ENCODE measurements around the gene ADAMTS7.
"Not testable (repeated sequence)": the region's sequence is repeated elsewhere in the genome, so short reads cannot be mapped to it uniquely, and the experiment has no call there.

Gene ADAMTS7

DNA sequence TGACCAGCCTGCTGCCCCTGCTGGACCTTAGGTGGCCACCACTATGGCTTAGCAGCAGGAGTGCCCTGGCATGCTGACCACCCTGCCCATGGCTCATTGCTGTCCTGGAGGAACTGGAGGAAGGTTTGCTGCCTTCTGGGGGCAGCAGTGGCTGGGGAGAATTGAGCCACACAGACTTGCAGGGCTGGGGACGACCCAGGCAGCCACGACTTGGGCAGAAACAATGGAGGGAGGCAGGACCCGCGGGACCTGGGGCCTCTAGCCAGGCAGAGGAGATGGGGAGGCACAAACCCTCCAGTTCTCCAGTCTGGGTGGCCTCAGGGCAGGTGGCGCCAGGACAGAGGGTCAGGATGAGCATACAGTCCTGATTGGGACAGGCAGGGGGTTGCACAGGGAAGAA, 32.8 kb downstream of the ADAMTS7 start:
- ChIA-PET POLR2A (no interaction called here), CTCF (no interaction called here)
- TF ChIP-seq, protein P1, sequence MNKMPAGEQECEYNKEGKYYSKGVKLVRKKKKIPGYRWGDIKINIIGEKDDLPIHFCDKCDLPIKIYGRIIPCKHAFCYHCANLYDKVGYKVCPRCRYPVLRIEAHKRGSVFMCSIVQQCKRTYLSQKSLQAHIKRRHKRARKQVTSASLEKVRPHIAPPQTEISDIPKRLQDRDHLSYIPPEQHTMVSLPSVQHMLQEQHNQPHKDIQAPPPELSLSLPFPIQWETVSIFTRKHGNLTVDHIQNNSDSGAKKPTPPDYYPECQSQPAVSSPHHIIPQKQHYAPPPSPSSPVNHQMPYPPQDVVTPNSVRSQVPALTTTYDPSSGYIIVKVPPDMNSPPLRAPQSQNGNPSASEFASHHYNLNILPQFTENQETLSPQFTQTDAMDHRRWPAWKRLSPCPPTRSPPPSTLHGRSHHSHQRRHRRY (tag by site-specific recombination; IDR thresholded peaks at IDR 0.05): no peak
- Histone ChIP-seq H3K4me1 (ENCODE audit: control insufficient read depth, insufficient read depth, low read length) (no peaks in the 10 kb centered on the region), H3K9me3 (ENCODE audit: control insufficient read depth, insufficient read depth, low read depth, low read length) (no peaks in the 10 kb centered on the region), H3K36me3 (ENCODE audit: control insufficient read depth in 2 of 2, insufficient read depth in 1 of 2, low read length in 2 of 2) (no peaks in the 10 kb centered on the region), H3K4me3 (ENCODE audit: low read depth, low read length) (no peak overlapping the region), H3K27ac (ENCODE audit: extremely low read depth, low read depth, low read length) (no peak overlapping the region)

DNA sequence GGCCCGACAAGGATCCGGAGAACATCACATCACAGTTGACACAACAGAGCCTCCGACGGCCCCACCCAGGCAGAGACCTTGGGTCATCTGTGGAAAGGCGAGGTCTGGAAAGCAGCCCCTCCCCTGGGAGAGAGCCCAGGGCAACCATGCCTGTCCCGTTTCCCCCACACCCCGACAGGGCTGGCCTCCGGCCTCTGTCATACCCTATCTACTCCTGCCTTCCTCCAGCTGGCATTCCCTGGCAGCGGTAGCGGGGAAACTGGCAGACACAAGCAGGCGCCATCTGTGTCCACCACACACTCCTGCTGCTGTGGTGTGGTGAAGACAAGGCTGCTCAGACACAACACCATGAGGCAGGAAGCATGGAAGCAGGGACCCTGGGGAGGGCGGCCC, 33.3 kb downstream of the ADAMTS7 start:
- H3K4me3 ChIP-seq (ENCODE audit: low read depth, low read length); H3K36me3 ChIP-seq (ENCODE audit: control insufficient read depth in 2 of 2, insufficient read depth in 1 of 2, low read length in 2 of 2); H3K9me3 ChIP-seq (ENCODE audit: control insufficient read depth, insufficient read depth, low read depth, low read length); H3K4me1 ChIP-seq (ENCODE audit: control insufficient read depth, insufficient read depth, low read length); CTCF ChIA-PET; H3K27ac ChIP-seq (ENCODE audit: extremely low read depth, low read depth, low read length); POLR2A ChIA-PET: not testable (repeated sequence)

DNA sequence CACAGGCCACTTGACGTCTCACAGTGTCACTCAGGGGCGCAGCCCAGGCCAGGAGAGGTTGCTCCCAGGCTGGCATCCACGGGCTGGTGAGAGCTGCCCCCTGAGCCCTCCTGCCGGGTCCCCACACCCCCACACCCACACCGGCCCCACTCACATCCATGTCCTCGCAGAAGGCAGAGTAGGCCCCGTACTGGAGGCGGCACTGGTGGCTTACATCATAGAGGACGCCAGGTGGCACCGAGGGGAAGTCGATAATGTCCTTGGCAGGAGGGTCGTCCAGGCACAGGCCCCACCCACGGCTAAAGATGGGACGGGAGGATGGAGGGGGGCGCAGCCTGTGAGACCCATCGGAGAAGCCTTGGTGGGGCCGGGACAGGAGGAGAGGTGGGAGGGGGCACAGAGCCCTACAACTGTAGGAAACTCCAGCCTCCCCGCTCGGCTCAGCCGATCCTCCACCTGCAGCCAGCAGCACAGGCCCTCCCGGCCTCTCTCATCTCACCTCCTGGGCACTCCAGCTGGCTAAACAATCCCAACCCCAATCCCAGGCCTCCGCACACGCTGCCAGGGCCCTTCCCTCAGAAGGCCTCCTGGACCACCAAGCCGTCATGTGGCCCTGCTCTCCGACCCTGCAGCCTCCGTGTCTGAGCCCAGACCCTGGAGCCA, 33.8 kb downstream of the ADAMTS7 start:
- TF ChIP-seq ZFHX2 (tag by site-specific recombination; conservative IDR thresholded peaks at IDR 0.05): 0 out of 2 replicates have a peak, but pooled peaks have one; percentile 21
- H3K27ac ChIP-seq (ENCODE audit: extremely low read depth, low read depth, low read length); POLR2A ChIA-PET; CTCF ChIA-PET; H3K4me1 ChIP-seq (ENCODE audit: control insufficient read depth, insufficient read depth, low read length); H3K9me3 ChIP-seq (ENCODE audit: control insufficient read depth, insufficient read depth, low read depth, low read length); H3K4me3 ChIP-seq (ENCODE audit: low read depth, low read length); H3K36me3 ChIP-seq (ENCODE audit: control insufficient read depth in 2 of 2, insufficient read depth in 1 of 2, low read length in 2 of 2): not testable (repeated sequence)

DNA sequence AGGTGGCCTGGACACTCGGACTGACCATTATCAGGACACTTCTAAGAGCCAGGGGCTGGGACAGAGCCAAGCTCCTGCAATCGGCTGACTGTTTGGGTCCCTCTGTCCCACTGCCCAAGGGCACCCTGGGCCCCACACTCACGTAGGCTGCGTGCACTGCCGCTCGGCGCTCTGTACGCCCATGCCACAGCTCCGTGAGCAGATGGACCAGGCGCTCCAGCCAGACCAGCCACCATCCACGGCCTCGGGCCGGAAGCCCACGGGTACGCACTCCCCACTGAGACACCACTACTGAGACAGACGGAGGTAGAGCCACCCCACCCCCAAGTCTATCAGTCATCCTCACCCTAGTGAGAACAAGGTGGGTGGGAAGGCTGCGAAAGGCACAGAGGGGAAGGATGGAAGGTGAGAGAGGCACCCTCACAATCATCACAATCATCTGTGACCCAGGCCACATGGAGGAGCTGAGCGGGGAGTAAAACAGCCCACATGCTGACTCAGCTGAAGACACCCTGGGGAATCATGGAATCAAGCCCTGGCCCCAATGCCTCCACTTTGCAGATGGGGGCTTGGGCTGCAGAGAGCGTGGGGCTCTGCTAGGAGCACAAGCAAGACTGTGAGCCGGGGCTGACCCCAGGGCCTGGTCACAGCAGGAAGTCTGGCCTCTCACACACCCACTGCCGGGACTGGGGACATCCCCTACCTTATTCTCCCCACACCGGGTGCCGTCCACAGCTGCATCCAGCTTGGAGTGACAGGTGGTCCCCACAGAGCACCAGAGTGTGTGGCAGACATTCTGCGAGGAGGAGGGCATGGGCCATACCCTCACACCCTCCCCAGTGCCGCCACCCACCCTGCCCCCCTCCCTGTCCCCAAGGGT, 35.0 kb downstream of the ADAMTS7 start:
- TF ChIP-seq ZIC2 (tag by site-specific recombination; IDR thresholded peaks at IDR 0.05): 0 out of 2 replicates have a peak, but pooled peaks have one; percentile 19
- TF ChIP-seq ZFHX2 (tag by site-specific recombination; conservative IDR thresholded peaks at IDR 0.05): 0 out of 2 replicates have a peak, but pooled peaks have one; percentile 15
- TF ChIP-seq EGR2 (tag by site-specific recombination; IDR thresholded peaks at IDR 0.05; ENCODE audit: low read depth): peak; percentile 45; the same call in 1 of the 2 replicates
- TF ChIP-seq GLIS2 (tag by site-specific recombination; IDR thresholded peaks at IDR 0.05): 0 out of 2 replicates have a peak, but pooled peaks have one; percentile 9
- POLR2A ChIA-PET: not testable (repeated sequence)

DNA sequence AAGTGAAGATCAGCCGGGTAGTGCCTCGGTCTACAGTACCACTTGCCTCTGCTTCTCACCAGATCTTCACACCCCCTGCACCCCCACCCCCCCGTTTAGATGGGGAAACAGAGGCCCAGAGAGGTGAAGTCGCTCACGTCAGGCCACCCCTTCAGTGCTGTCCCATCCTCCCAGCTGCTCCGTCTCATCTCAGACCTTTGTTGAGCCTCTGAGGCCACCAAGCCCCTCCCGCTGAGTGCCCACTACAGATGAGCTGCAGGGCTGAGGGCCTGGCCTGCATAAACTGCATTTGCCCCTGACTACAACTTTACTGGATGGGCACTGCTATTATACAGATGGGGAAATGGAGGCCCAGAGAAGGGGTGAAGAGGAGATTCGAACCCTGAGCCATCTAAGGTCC, 35.8 kb downstream of the ADAMTS7 start:
- Histone ChIP-seq H3K27ac (ENCODE audit: extremely low read depth, low read depth, low read length) (no peak overlapping the region), H3K9me3 (ENCODE audit: control insufficient read depth, insufficient read depth, low read depth, low read length) (no peaks in the 10 kb centered on the region), H3K4me1 (ENCODE audit: control insufficient read depth, insufficient read depth, low read length) (no peaks in the 10 kb centered on the region), H3K4me3 (ENCODE audit: low read depth, low read length) (no peak overlapping the region), H3K36me3 (ENCODE audit: control insufficient read depth in 2 of 2, insufficient read depth in 1 of 2, low read length in 2 of 2) (no peaks in the 10 kb centered on the region)
- CTCF ChIA-PET: interaction anchor here (0.6 kb wide), 1 partner anchor 535 kb away, joined by 3 read pairs; no protein-coding TSS in a partner anchor
- POLR2A ChIA-PET: no interaction called here
- TF ChIP-seq ZNF37A (tag by site-specific recombination; IDR thresholded peaks at IDR 0.05) (no peak), GLI4 (tag by site-specific recombination; IDR thresholded peaks at IDR 0.05) (no peak), ZNF416 (tag by site-specific recombination; IDR thresholded peaks at IDR 0.05) (no peak), ZNF501 (tag by site-specific recombination; IDR thresholded peaks at IDR 0.05) (no peak), ZNF670 (tag by site-specific recombination; IDR thresholded peaks at IDR 0.05; ENCODE audit: low read depth) (no peak), KLF8 (tag by site-specific recombination; IDR thresholded peaks at IDR 0.05) (no peak), ZBTB8A (tag by site-specific recombination; IDR thresholded peaks at IDR 0.05) (no peak), HOXA7 (CRISPR knock-in tag; IDR thresholded peaks at IDR 0.05; ENCODE audit: borderline replicate concordance) (no peak), ZNF214 (tag by site-specific recombination; IDR thresholded peaks at IDR 0.05; ENCODE audit: borderline replicate concordance) (no peak), GLIS1 (tag by site-specific recombination; IDR thresholded peaks at IDR 0.05) (no peak)
- TF ChIP-seq, protein P2, sequence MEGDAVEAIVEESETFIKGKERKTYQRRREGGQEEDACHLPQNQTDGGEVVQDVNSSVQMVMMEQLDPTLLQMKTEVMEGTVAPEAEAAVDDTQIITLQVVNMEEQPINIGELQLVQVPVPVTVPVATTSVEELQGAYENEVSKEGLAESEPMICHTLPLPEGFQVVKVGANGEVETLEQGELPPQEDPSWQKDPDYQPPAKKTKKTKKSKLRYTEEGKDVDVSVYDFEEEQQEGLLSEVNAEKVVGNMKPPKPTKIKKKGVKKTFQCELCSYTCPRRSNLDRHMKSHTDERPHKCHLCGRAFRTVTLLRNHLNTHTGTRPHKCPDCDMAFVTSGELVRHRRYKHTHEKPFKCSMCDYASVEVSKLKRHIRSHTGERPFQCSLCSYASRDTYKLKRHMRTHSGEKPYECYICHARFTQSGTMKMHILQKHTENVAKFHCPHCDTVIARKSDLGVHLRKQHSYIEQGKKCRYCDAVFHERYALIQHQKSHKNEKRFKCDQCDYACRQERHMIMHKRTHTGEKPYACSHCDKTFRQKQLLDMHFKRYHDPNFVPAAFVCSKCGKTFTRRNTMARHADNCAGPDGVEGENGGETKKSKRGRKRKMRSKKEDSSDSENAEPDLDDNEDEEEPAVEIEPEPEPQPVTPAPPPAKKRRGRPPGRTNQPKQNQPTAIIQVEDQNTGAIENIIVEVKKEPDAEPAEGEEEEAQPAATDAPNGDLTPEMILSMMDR (tag by site-specific recombination; IDR thresholded peaks at IDR 0.05): no peak
- TF ChIP-seq, protein P3, sequence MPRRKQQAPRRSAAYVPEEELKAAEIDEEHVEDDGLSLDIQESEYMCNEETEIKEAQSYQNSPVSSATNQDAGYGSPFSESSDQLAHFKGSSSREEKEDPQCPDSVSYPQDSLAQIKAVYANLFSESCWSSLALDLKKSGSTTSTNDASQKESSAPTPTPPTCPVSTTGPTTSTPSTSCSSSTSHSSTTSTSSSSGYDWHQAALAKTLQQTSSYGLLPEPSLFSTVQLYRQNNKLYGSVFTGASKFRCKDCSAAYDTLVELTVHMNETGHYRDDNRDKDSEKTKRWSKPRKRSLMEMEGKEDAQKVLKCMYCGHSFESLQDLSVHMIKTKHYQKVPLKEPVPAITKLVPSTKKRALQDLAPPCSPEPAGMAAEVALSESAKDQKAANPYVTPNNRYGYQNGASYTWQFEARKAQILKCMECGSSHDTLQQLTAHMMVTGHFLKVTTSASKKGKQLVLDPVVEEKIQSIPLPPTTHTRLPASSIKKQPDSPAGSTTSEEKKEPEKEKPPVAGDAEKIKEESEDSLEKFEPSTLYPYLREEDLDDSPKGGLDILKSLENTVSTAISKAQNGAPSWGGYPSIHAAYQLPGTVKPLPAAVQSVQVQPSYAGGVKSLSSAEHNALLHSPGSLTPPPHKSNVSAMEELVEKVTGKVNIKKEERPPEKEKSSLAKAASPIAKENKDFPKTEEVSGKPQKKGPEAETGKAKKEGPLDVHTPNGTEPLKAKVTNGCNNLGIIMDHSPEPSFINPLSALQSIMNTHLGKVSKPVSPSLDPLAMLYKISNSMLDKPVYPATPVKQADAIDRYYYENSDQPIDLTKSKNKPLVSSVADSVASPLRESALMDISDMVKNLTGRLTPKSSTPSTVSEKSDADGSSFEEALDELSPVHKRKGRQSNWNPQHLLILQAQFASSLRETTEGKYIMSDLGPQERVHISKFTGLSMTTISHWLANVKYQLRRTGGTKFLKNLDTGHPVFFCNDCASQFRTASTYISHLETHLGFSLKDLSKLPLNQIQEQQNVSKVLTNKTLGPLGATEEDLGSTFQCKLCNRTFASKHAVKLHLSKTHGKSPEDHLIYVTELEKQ (tag by site-specific recombination; IDR thresholded peaks at IDR 0.05; ENCODE audit: borderline replicate concordance): no peak

More for the DNA sequence above, 35.0 kb downstream of the ADAMTS7 start:
- H3K27ac ChIP-seq (ENCODE audit: extremely low read depth, low read depth, low read length); H3K4me1 ChIP-seq (ENCODE audit: control insufficient read depth, insufficient read depth, low read length); H3K36me3 ChIP-seq (ENCODE audit: control insufficient read depth in 2 of 2, insufficient read depth in 1 of 2, low read length in 2 of 2); H3K4me3 ChIP-seq (ENCODE audit: low read depth, low read length); CTCF ChIA-PET; H3K9me3 ChIP-seq (ENCODE audit: control insufficient read depth, insufficient read depth, low read depth, low read length): not testable (repeated sequence)
